ENCODE results near the gene FAM229B.

- TF ChIP-seq, protein P1, sequence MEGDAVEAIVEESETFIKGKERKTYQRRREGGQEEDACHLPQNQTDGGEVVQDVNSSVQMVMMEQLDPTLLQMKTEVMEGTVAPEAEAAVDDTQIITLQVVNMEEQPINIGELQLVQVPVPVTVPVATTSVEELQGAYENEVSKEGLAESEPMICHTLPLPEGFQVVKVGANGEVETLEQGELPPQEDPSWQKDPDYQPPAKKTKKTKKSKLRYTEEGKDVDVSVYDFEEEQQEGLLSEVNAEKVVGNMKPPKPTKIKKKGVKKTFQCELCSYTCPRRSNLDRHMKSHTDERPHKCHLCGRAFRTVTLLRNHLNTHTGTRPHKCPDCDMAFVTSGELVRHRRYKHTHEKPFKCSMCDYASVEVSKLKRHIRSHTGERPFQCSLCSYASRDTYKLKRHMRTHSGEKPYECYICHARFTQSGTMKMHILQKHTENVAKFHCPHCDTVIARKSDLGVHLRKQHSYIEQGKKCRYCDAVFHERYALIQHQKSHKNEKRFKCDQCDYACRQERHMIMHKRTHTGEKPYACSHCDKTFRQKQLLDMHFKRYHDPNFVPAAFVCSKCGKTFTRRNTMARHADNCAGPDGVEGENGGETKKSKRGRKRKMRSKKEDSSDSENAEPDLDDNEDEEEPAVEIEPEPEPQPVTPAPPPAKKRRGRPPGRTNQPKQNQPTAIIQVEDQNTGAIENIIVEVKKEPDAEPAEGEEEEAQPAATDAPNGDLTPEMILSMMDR (IDR thresholded peaks at IDR 0.05) = no peak
- TF ChIP-seq EP300 (IDR thresholded peaks at IDR 0.05) (no peak), POLR2A (IDR thresholded peaks at IDR 0.05; ENCODE audit: low read depth) (no peak), POLR2AphosphoS5 (IDR thresholded peaks at IDR 0.05) (no peak)
Measured at GRCh38 chr6:112081569-112081968, 5.8 kb upstream of the FAM229B start.
